HG03575 (cell line): ENCODE results near the gene CHMP6.

Source experiments
- ATAC-seq: cut with Tn5 transposase; IDR thresholded peaks from one replicate; pipeline ENCODE4 v1.9.1; 2021; ENCODE audit not compliant: unreplicated experiment, insufficient number of reproducible peaks, low FRiP score; ENCODE audit errors: extremely low read depth

The CHMP6 gene

DNA sequence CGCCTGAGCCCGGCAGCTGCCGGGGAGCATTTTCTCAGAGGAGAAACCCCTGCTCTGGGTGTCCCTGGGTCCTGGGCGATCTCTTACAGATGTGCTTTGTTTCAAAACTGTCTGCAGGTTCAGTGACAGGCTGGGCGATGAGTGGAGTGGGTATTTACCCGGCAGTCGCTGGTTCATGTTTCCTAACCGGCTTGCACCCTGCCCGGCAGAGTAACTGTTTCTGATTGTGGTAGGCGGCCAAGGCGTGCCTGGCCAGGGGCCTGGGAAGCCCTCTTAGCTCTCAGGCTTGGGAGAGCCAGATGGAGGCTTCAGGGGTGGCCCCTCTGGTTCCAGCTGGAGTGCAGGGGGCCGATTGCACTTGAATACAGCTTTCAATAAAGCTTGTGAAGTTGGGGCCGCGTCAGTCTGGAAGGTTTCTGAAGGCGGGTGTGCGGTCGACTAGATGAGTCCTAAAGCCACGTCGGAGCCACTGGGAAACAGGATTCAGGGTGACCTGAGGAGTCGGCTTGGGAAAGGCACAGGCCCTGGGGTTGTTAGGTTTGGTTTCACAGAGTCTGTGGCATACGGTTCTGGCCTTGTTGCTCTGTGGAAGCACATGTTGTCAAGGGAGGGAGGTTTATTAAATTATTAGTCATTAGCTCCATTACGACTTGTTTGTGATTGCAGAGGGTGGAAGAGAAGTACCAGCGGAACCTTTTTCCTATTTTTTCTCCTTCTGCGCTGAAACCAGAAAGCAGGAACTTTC, 44.7 kb downstream of the CHMP6 start:
- ATAC-seq, result no peak

DNA sequence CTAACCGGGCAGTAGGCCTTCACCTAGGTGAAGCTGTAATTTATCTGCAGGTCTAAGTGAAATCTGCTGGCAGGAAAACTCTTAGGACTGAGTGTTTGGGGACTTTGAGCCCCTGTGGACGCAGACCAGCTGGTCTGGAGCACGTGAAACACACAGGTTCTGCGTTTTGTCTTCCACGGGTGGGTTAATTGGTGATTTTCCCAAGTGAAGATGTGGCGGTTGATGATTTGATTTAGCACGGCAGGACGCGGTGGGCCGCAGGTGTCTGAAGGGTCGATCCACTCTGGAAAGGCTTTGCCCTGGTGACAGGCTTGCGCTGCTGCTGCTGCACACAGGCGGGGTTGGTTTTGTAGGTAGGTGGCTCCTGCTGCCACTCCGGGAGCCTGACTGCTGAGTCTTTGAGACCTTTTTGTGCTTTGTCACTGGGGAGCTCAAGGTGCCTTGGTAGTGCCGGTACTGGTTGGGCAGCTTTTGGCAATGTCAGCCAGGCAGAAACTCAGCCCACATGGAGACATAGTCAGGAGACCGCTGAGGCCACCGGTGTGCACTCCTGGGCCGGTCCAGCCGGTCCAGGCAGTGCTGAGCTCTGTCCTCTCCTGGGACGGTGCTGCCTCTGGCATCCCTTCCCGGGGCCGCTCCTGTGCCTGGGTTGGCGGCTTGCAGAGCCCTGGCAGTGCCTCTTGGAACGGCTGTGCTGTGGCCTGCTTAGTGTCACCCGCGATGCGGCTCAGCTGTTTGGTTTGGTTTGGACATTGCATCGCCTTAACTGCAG, 45.6 kb downstream of the CHMP6 start:
- ATAC-seq, result no peak

DNA sequence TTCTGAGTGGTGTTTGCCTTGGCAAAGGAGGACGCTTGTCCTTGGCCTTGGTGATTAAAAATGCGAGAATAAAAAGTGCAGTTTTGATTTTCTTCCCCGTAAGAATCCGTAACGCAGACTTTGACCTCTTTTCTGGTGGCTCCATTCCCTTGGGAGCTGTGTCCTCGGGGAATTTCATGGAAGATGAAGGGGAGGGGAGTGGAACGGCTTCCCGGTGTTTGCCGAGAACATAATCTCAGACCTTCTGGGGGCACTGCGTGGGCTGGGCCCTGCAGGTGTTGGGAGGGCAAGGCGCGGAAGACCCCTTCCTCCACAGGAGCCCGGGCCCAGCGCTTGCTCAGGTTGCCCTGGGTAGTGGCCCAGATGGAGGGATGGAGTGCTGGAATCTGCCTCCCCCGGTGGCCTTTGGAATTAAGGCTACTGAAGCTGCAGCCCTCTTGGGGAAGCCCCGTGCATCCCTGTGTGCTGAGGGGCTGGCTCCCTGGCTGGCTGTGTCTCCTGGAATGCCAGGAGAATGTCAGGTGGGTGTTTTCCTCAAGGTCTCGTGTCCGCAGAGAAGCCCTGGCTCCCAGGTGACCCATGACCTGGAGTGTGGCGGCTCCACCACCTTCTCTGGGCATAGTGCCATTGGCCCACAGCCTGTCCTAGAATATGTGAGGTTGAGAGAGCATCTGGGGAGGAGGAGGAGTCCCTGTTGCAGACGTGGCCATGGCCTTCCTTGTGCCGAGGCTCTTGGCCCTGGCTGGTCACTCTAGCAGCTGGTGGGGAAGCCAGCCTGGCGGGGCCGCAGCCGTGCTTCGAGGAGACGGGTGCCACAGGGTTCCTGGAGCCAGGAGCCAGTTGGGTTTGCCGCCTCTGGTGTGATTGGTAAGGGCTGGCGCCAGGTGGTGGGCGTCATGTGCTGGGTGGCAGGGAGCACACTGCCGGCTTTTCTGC, 46.4 kb downstream of the CHMP6 start:
- ATAC-seq, result no peak

DNA sequence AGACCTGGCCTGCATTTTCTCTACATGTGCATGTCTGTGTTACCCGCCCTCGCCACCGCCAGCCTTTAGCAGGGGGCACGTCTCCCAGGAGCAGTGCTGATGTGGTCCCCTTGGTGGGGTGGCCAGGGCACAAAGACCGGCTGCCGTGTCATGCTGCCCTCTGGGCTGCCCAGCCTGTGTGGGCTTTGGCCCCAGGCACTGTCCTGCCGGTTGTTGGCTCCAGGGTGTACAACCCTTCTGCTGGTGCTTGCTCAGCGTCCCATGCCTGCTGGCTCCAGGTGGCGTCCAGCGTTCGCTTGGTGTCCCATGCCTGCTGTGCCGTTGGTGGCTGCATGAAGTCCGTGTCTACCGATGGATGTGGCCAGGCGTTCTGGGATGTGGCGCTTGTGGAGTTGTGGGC, 47.5 kb downstream of the CHMP6 start:
- no peak for ATAC-seq

DNA sequence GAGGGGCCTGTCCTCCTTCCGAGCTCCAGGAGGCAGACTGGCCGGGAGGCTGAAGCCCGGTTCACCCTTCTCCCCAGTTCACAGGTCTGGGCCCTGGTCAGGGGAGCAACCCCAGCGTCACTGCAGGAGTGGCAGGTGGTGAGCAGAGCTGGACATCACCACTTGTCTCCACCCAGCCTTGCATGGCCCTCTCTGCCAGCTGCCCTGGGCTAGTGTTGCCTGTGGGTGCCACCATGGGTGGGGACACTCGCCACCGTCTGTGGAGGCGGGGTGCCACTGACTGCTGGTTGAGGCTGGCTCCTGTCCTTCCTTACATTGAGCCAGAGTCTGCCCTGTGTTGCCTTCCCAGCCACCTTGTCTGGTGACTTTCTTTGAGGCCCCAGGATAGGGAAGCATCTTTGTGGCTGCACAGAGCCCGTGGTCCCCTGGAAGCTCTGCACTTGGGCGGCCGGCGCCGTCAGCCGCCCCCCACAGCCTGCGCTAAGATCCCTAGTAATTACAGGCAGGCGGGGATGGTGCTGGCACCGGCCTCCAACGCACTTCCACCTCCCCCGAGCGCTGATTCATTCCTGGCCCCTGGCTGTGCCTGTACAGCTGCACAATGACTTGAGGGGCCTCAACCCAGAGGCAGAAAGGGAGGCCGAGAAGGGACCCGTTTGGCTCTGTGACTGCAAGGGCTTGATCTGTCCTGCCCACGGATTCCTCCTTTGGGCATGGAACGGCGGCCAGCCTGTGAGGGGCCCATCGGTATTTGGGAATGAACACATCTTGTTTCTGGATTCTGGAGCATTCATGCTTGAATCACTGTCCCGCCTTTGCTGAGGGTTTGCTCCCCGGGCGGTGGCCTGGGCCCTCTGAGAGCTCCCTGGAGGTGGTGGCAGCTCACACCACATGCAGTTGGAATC, 48.5 kb downstream of the CHMP6 start:
- no peak for ATAC-seq

DNA sequence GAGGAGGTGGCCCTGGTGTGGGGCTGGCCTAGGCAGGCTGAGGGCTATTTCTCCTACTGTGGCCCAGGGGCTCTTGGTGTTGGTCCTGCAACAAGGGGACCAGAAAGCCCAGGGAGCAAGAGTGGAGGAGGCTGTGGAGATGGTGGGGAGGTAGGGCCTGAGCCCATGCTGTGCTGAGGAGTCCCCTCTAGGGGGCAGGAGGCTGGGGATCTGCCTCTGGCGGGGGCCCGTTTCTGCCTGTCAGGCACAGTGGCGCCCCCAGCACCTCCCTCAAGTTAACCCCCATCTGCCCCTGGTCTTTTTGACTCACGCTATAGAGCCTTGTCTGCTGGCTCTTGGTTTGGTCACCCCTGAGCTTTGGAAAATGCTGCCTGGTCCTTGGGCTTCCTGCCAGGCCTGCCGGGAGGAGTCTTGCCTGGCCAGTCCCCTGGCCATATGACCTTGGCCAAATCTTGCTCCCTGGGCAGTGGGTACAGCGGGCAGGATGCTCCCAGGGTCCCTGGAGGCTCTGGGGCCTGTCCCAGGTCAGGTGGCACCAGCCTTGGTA, 49.2 kb downstream of the CHMP6 start:
- no peak for ATAC-seq

DNA sequence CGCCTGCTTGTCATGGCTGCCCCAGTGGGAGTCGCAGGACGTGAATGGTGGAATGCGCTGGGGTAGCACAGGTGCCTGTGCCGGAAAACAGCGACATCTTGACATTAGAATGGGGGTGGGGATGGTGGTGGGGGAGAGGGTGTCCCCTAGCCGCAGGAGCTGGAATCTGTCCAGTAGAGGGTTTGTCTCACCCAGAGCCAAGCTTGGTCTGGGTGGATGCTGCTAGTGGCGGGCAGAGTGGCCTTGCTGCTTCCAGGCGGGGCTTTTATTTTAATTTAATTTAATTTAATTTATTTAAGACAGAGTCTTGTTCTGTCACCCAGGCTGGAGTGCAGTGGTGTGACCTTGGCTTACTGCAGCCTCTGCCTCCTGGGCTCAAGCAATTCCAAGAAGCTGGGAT, 51.0 kb downstream of the CHMP6 start:
- ATAC-seq, result no peak

DNA sequence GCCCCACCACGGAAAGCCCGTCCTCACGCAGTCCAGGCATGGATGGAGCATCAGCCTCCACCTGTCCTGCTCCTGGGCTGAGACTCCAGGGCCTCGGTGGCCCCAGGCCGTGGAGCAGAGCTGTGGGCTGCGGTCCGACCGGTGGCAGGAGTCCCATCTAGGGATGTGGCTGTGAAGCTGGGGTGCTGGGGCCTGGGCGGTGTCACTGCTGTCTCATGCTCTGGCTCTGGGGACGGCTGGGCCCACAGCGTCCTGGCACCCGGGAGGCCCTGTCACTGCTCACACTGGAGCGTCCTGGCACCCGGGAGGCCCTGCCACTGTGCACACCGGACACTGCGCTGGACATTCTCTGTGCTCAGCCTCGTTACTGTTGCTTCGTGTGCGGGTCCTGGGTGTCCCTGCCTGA, 51.7 kb downstream of the CHMP6 start:
- no peak for ATAC-seq

DNA sequence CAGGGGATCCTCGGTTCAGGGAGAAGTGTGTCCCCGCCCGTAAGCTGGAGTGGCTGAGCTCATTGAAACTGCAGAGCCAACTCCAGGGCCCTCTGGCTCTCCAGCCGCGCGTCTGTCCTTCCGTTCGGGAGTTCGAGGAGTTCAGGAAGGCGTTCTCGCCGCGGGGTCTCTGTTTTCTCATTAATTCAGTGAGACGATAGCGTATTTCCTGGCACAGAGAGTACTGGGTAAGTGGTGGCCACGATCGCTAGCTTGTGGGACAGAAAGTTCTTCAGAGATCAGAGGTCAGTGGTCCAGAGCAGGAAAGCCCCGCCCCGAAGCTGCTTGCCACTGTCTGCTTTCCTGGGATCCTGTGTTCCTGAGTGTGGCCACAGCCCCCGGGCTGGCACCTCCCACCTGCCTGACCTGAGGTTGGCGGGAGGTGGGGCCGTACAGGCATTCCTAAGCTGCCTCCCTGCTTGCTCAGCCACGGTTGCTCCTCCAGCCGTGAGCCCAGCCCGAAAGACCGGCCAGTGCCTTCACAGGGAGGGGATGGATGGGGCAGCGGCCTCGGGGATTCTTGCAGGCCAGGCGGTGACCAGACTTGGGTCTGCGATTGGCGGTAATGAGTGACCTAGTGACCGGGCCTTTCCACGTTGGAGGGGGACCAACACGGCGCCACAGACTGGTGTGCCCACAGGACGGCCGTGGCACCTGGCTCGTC, 52.2 kb downstream of the CHMP6 start:
- ATAC-seq, result no peak

DNA sequence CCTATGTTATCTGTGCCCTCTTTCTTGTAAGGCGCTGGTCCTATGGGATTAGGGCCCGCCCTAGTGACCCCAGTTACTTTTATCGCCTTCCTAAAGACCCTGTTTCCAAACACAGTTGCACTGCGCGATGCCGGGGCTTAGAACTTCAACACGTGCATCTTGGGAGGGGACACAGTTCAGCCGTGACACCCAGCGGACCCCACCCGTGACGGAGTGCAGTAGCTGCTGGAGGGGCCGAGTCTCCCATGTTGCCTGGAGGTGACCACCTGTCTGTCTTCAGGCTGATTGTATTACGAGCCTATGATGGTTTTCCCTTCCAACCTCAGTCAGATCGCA, 52.8 kb downstream of the CHMP6 start:
- no peak for ATAC-seq

DNA sequence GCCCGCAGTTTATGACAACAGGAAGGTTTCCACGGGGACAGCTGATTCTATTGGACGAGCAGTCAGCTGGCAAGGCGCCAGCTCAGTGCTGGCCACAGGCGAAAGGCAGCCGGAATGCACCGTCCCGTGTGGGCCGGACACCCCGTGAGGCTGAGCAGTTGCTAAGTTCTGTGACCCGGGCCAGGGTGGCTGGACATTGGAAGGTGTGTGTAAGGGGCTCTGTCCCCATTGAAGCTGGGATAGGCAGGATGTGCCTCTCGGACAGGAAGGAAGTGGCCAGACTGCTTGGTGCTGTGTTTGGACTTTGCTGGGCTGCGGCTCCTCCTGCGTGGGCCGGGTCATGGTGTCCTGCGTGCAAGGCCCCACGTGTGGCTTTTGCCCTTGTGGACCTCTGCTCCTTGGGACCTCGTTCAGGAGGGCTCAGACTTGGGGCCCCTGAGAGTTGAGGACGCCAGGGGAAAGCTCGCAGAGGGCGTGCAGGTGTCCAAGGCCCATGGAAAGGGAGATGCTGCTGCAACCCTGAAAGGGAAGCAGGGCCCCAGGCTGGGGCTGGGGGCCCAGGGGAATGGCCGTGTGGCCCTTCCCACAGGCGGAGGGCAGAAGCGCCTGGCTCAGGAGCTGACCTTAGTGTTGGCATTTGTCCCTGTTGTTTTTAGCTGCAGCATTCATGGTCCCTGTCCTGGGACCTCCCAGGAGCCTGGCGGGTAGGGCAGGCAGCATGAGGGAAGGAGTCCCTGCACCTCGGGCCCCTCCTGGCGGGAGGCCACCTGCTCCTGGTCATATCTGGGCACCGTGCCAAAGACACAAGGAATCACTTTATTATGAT, 53.3 kb downstream of the CHMP6 start:
- no peak for ATAC-seq

DNA sequence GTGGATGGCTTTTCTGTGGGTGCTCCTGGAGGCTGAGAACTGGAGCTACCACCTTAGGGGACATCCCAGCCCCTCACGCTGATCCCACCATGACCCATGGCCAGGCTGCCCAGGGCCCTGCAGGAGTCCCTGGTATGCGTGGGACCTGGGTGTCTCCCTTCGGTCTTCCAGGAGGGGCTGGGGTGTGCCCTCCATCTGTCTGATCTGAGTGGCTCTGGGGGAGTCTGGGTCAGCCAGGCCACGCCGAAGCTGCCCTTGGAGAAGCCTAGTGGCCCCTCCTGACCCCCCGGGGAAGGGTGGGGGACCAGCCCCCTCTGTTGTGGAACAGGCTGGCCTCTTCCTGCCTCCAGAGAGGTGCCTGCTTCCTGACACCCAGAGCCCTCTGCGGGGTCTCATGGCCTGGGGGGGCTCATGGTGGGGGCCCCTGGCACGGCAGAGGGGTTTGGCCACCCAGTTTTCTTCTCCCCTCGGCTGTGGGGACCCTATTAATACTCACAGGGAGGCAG, 54.0 kb downstream of the CHMP6 start:
- ATAC-seq, result no peak

DNA sequence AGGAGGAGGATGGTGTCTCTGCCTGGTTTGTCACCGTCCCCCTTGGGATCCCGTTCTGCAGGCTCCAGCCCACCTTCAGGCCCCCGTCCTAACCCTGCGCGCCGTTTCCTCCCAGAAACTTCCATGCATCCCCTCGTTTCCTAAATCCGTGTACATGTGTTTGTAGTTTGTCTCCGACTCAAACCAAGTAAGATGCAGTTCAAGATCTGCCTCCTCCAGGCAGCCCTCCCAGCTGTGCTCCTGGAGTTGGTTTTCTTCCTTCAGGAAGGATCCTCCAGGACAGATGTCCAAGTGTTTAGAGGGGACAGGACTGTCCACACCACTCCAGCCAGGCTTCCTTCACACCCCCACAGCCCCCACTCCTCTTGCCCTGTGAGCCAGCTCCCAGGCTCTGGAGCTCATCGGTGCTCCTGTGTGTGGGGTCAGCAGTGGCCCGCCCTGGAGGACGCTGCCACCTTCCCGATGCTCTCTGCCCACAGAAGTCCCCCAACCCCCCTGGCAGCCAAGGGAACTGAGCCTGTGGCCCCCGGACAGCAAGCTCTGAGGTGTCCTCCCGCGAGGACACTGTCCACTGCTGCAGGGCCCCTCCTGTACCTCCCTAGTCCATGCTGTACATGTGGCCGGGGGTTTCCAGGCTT, 54.6 kb downstream of the CHMP6 start:
- no peak for ATAC-seq

DNA sequence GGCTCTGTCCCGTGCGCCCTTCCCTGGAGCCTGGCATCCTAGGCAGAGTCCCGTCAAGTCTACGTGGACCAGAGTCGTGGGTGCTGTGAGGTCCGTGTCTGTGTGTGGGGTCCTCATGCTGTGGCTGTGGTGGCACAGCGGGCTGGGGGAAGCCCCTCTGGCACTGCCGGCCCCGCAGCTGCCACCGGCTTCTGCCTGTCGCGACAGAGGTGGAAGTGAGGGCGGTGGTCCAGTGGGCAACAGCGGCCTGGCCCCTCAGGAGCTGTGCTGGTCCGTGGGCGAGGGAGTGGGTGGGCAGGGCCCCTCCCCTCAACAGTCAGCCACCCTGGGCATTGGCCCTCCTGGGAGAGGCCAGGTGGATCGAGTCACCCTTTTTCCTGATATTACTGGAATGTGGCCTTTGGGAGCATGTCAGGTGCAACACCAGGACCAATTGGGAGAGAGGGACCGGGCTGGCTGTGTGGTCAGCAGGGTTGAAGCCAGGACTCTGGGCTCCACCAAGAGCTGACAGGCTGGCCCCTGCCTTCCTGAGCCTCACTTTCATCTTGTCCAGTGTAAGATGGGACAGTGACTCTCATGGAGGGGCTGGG, 55.2 kb downstream of the CHMP6 start:
- ATAC-seq, result no peak

DNA sequence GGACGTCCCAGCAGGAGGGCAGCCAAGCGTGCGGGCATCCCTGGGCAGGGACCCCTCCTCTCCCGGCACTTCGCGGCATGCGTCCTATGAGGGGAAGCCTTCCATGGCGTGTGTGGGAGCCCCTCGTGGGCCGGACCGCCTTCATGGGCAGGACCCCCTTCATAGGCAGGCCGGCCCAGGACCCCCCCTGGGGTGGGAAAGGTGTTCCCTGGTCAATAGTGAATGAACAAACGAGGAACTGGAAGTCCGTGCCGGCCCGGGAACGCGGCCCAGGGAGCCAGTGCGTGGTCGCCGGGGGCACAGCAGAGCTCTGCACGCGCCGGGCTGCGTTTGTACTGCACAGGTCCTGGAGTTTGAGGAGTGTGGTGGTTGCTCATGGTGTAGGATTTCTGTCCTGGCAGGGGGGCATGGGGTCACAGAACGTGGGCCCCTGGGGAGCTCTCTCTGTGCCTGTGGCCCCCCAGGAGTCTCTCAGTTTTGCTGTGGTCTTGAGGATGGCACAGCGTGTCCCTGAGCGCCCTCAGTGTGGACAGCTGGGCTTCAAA, 57.3 kb downstream of the CHMP6 start:
- no peak for ATAC-seq

DNA sequence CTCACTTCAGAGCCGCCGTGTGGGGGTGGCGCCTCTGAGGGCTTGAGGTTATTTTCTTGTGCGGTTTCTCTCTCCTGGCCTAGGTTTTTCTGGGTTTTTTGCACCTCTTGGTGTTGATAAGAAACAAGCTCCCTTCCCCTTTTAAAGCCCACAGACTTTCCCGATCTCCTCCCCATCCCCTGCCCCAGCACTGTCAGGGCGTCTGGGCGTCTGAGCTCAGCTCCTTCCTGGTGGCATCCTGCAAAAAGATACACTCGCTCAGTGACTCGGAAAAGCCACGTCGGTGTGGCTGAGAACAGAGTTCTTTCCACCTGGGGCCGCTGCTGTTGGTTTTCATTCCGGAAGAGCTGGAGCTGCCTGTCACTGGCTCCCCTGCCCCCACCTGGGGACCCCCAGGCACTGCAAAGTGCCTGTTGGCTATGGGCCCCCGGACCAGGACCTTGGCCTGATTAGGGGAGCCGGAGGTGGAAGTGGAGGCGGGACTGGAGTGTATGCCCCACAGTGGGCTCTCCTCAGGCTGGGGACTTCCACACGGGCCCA, 57.8 kb downstream of the CHMP6 start:
- no peak for ATAC-seq
